IPS-20b (cell line): ENCODE measurements around the gene ACE.

ENCODE experiments used
- H3K27ac ChIP-seq: one replicate; pipeline ENCODE4 v1.5.1; 2013; ENCODE audit warnings: low read length
- H3K27me3 ChIP-seq: 2 replicates; pipeline ENCODE4 v1.6.1; 2013; ENCODE audit warnings: mild to moderate bottlenecking, low read length, inconsistent platforms; ENCODE audit not compliant: insufficient read depth
- H3K36me3 ChIP-seq: 2 replicates; pipeline ENCODE4 v1.6.1; 2013; ENCODE audit warnings: low read depth, mild to moderate bottlenecking, inconsistent platforms, low read length, moderate library complexity; ENCODE audit not compliant: insufficient read depth
- H3K4me1 ChIP-seq: 2 replicates; pipeline ENCODE4 v1.6.1; 2013; ENCODE audit warnings: mild to moderate bottlenecking, control low read depth, inconsistent platforms, low read length, moderate library complexity; ENCODE audit not compliant: insufficient read depth
- H3K4me3 ChIP-seq: 2 replicates; pipeline ENCODE4 v1.5.1; 2013; ENCODE audit warnings: mild to moderate bottlenecking, low read length, inconsistent platforms
- H3K9ac ChIP-seq: 2 replicates; pipeline ENCODE4 v1.6.1; 2013; ENCODE audit warnings: low read depth, mild to moderate bottlenecking, inconsistent platforms, low read length, moderate library complexity
- H3K9me3 ChIP-seq: 2 replicates; pipeline ENCODE4 v1.6.1; 2013; ENCODE audit warnings: mild to moderate bottlenecking, low read depth, low read length, inconsistent platforms; ENCODE audit not compliant: insufficient read depth

The ACE gene

DNA sequence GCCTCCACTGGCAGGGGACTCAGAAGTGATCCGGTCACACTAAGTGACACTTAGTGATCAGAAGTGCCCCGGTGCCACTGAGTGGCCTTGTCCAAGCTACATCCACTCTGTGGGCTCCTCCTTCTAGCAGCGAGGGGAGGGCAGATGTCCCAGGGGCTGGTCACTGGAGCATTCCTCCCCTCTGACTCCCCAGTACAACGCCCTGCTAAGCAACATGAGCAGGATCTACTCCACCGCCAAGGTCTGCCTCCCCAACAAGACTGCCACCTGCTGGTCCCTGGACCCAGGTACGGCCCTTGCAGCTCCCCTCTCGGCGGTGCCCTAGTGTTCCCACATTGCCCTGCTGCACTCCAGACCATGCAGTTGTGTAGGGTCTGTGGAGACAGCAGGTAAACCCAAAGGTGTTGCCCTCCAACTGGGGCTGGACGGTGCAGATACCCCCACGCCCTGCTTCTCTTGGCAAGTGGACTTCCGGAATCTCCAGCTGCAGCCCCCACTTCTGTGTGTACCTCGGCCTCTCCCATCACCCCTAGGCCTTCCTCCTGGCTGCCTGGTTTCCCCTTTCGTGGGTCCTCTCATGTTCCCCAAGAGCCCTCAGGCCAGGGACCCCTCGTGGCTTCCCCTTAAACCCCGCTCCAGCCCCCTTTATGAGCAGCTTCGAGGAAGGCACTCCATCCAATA, 2.1 kb downstream of the ACE start:
- H3K9me3 ChIP-seq, result no peaks in the 10 kb centered on the region
- peaks cover 35% of the 10 kb centered on the region for H3K27me3 ChIP-seq
- no peak overlapping the region for H3K9ac ChIP-seq
- no peaks in the 10 kb centered on the region for H3K36me3 ChIP-seq
- H3K4me1 ChIP-seq, result peaks cover 17% of the 10 kb centered on the region
- no peak overlapping the region for H3K27ac ChIP-seq
- no peak overlapping the region for H3K4me3 ChIP-seq

DNA sequence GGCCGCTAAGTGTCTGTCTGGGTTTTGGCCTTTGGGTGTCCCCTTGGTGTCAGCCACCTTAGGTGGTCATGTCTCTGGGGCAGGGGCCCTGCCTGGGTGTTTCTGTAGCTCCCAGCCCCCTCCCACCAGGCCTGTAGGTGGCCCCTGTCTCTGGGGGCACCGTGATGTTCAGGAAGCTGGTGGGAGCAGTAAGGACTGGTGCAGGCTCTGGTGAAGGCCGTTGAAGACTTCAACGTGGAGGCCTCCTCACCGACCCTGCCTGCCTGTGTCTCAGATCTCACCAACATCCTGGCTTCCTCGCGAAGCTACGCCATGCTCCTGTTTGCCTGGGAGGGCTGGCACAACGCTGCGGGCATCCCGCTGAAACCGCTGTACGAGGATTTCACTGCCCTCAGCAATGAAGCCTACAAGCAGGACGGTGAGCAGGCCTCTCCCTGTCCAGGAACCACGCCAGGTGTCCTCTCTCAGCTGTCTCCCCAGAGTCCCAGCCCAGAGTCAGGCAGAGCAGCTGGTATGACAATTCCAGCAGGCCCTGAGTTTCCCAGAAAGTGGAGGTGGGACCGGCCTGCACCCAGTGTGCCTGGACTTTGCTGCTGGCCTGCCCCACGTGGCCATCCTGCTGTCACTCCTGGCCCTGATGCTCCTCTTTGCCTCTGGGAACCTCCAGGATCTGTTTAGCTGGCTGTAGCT, 2.8 kb downstream of the ACE start:
- Histone ChIP-seq H3K27ac (no peak overlapping the region), H3K4me3 (no peak overlapping the region), H3K4me1 (peaks cover 17% of the 10 kb centered on the region), H3K36me3 (no peaks in the 10 kb centered on the region), H3K9me3 (no peaks in the 10 kb centered on the region), H3K9ac (no peak overlapping the region), H3K27me3 (peaks cover 32% of the 10 kb centered on the region)

DNA sequence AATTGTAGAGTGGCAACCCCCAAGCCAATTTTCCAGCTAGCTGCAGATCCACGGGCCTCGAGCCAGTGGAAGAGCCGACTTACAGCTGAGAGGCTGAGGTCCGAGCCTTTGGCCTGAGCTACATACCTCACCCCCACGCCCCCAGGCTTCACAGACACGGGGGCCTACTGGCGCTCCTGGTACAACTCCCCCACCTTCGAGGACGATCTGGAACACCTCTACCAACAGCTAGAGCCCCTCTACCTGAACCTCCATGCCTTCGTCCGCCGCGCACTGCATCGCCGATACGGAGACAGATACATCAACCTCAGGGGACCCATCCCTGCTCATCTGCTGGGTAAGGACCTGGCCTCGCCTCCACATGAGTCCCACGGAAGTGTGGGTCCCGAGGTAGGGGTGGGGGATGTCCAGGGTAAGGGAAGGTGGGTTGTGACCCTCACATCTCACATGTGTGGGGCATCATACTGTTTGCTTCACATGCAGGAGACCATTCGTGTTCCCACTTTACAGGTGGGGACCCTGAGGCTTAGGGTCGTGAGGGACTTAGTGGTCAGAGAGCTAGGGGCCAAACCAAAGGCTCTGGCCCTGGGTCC, 3.4 kb downstream of the ACE start:
- Histone ChIP-seq H3K4me1 (peaks cover 17% of the 10 kb centered on the region), H3K36me3 (no peaks in the 10 kb centered on the region), H3K4me3 (no peak overlapping the region), H3K27me3 (peaks cover 25% of the 10 kb centered on the region), H3K9me3 (no peaks in the 10 kb centered on the region), H3K27ac (no peak overlapping the region), H3K9ac (no peak overlapping the region)

DNA sequence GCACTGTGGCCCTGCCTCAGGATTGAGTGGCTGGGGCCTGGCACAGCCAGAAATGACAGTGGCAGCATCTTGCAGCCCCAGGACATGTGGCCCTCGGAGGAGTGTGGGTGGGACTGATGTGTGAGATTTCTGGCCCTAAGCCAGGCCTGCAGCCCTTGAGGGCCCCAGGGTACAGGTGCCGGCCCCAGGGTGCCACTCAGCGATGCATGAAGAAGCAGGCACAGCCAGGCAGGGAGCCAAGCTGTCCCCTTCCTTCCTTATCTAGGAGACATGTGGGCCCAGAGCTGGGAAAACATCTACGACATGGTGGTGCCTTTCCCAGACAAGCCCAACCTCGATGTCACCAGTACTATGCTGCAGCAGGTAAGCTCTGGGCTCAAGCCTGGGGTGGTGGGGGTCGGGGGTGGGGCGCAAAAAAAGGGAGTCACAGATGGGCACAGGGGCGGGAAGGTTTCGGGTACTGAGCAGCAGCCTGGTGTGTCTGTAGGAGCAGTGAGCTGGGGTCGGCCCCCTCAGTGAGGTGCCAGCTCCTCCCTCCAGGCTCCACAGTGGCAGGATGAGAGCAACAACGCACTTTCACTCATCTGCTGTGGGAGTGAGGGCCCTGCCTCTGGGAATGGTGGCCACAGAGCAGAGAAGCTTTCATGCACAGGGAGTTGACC, 4.1 kb downstream of the ACE start:
- H3K27me3 ChIP-seq, result peaks cover 19% of the 10 kb centered on the region
- no peak overlapping the region for H3K4me3 ChIP-seq
- H3K36me3 ChIP-seq, result no peaks in the 10 kb centered on the region
- H3K27ac ChIP-seq, result no peak overlapping the region
- H3K9me3 ChIP-seq, result no peaks in the 10 kb centered on the region
- H3K4me1 ChIP-seq, result peaks cover 13% of the 10 kb centered on the region
- H3K9ac ChIP-seq, result no peak overlapping the region

DNA sequence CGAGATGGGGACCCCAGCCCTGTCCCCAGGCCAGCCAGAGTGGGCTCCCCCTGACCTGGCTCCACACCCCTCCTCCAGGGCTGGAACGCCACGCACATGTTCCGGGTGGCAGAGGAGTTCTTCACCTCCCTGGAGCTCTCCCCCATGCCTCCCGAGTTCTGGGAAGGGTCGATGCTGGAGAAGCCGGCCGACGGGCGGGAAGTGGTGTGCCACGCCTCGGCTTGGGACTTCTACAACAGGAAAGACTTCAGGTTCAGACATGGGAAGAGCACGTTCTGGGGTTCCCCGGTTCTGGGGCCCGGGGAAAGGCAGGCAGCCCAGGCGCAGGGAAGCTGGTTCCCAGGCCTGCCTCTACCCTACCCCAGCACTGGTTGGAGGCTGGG, 4.6 kb downstream of the ACE start:
- Histone ChIP-seq H3K9me3 (no peaks in the 10 kb centered on the region), H3K9ac (no peak overlapping the region), H3K36me3 (no peaks in the 10 kb centered on the region), H3K4me1 (peaks cover 11% of the 10 kb centered on the region), H3K27me3 (peaks cover 15% of the 10 kb centered on the region), H3K27ac (no peak overlapping the region), H3K4me3 (no peak overlapping the region)

DNA sequence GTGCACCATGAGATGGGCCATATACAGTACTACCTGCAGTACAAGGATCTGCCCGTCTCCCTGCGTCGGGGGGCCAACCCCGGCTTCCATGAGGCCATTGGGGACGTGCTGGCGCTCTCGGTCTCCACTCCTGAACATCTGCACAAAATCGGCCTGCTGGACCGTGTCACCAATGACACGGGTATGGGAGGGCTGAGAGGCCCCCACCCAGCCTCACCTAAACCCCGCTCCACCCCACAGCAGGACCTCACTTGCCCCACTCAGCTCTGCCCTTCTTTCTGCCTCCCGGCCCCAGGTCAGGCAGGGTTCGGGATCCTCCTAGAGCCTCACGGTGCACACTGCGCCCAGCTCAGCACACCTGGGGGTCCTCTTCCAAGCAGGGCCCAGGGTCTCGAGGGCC, 5.6 kb downstream of the ACE start:
- H3K9me3 ChIP-seq, result no peaks in the 10 kb centered on the region
- H3K27ac ChIP-seq, result no peak overlapping the region
- H3K36me3 ChIP-seq, result no peaks in the 10 kb centered on the region
- no peak overlapping the region for H3K9ac ChIP-seq
- peaks cover 14% of the 10 kb centered on the region for H3K27me3 ChIP-seq
- H3K4me1 ChIP-seq, result peaks cover 11% of the 10 kb centered on the region
- no peak overlapping the region for H3K4me3 ChIP-seq

DNA sequence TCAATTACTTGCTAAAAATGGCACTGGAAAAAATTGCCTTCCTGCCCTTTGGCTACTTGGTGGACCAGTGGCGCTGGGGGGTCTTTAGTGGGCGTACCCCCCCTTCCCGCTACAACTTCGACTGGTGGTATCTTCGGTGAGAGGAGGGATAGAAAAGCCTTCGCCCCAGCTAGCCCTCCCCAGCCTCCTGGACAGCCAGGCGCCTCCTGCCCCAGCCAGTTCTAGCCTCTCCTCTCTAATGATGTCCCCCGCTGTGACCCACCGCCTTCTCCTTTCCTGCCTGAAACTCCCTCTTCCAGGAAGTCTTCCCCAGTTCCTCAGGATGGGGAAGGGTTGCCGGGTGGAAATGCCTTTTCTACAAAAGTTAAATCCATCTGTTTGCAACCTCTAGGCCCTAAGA, 6.2 kb downstream of the ACE start:
- no peak overlapping the region for H3K4me3 ChIP-seq
- H3K27ac ChIP-seq, result no peak overlapping the region
- H3K9me3 ChIP-seq, result no peaks in the 10 kb centered on the region
- H3K36me3 ChIP-seq, result no peaks in the 10 kb centered on the region
- no peak overlapping the region for H3K9ac ChIP-seq
- peaks cover 8% of the 10 kb centered on the region for H3K27me3 ChIP-seq
- peaks cover 6% of the 10 kb centered on the region for H3K4me1 ChIP-seq

DNA sequence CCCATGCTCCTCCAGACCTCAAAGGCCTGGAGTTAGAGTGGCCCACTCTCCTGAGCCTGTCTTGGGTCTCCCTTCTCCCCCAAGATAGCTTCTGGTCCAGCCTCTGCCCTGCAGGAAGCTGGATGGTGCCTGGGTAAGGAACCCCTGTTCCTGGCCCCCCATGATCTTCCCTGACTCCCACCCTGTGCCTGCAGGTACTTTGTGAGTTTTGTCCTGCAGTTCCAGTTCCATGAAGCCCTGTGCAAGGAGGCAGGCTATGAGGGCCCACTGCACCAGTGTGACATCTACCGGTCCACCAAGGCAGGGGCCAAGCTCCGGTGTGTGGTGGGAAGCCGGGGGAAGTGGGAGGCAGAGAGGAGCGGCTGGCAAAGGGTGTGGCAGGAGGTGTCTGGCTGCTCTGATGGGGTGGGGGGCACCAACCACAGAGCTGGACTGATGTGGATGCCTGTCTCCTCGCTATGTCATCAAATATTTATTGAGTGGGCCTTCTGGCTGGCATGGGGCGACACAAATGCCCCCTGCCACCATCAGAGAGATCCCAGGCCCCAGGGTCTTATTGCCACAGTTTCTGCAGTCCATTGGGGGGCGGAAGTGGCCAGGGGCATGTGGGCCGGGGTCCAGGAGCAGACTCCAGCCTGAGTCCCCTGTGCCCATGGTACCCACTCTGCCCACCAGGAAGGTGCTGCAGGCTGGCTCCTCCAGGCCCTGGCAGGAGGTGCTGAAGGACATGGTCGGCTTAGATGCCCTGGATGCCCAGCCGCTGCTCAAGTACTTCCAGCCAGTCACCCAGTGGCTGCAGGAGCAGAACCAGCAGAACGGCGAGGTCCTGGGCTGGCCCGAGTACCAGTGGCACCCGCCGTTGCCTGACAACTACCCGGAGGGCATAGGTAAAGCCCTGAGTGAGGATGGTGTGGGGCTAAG, 7.1 kb downstream of the ACE start:
- Histone ChIP-seq H3K27me3 (no peaks in the 10 kb centered on the region), H3K27ac (no peak overlapping the region), H3K36me3 (no peaks in the 10 kb centered on the region), H3K4me1 (no peaks in the 10 kb centered on the region), H3K9ac (no peak overlapping the region), H3K4me3 (no peak overlapping the region), H3K9me3 (no peaks in the 10 kb centered on the region)

DNA sequence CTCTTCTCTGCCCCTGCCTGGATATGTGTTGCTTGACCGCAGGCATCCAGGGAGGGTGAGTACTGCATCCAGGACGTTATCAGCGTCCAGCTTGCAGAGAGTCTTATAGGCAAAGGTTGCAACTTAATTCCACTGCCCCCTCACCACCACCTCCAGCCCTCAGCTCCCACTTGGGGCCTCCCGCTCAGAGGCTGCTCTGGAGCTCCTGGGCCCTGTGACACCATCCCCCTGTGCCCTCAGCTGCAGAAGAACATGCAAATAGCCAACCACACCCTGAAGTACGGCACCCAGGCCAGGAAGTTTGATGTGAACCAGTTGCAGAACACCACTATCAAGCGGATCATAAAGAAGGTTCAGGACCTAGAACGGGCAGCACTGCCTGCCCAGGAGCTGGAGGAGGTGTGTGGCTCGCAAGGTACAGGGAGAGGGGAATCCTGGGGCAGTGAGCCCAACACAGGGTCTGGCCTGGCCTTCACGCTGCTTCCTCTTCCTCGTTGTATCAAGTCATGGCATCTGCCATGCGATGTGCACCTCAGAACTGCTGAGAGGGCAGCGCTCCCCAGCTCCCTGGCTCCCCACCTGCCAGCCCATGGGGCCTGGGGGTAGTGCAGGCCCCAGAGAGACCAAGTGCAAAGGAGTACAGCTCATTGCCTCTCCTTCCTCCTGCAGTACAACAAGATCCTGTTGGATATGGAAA, 9.6 kb downstream of the ACE start:
- Histone ChIP-seq H3K9ac (no peak overlapping the region), H3K36me3 (no peaks in the 10 kb centered on the region), H3K4me1 (no peaks in the 10 kb centered on the region), H3K4me3 (no peak overlapping the region), H3K27ac (no peak overlapping the region), H3K27me3 (no peaks in the 10 kb centered on the region), H3K9me3 (no peaks in the 10 kb centered on the region)

DNA sequence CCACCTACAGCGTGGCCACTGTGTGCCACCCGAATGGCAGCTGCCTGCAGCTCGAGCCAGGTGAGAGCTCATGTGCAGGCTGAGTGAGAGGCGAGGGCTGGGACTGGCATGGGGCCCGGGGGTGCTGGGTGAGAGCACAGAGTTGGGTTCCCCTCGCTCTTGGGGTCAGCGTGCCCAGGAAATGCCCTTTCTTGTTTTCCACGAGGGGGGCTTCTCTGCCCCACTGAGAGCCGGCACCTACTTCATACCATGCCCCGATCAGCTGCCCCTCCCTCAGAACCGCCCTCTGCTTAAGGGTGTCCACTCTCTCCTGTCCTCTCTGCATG, 10.1 kb downstream of the ACE start:
- no peak overlapping the region for H3K4me3 ChIP-seq

DNA sequence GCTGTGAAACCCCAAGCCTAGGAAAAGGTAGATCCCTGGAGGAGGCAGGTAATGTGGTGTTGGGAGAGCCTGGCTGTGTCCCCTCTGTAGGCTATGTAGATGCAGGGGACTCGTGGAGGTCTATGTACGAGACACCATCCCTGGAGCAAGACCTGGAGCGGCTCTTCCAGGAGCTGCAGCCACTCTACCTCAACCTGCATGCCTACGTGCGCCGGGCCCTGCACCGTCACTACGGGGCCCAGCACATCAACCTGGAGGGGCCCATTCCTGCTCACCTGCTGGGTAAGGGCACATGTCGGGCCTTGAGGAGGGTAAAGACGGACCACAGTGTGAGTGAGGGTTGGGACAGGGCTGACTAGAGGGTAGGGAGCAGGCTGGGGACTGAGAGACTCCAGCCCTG, 12.0 kb downstream of the ACE start:
- Histone ChIP-seq H3K9ac (no peak overlapping the region), H3K27me3 (no peaks in the 10 kb centered on the region), H3K27ac (no peak overlapping the region), H3K4me1 (no peaks in the 10 kb centered on the region), H3K36me3 (no peaks in the 10 kb centered on the region), H3K4me3 (no peak overlapping the region), H3K9me3 (no peaks in the 10 kb centered on the region)

More for the DNA sequence above, 10.1 kb downstream of the ACE start:
- H3K36me3 ChIP-seq, result no peaks in the 10 kb centered on the region
- no peak overlapping the region for H3K9ac ChIP-seq
- no peaks in the 10 kb centered on the region for H3K27me3 ChIP-seq
- no peak overlapping the region for H3K27ac ChIP-seq
- no peaks in the 10 kb centered on the region for H3K4me1 ChIP-seq
- H3K9me3 ChIP-seq, result no peaks in the 10 kb centered on the region
